SKM-1 (cell line): Measurements from ENCODE around the gene RALBP1.

Experiments used
- DNase-seq: peaks from one replicate; lab custom pipeline; 2025; ENCODE audit not compliant: unreplicated experiment; lab: John Stamatoyannopoulos, UW

Gene RALBP1

GRCh38 chr18:9586814-9587213 lies 111.5 kb downstream of the RALBP1 start:
- no peak for DNase-seq
